Measurements from ENCODE around the gene GNL1.

GNL1 gene

GRCh38 chr6:30556906-30557682 is 805 bp upstream of the GNL1 start, which contains the start of gene PRR3:
Gene PRR3, plus strand, starts transcription at chr6:30557295. Its CDS starts 50 bp downstream, at chr6:30557345.
- H3K4me3 ChIP-seq (ENCODE audit: low read depth, low read length) = peak within 1 kb of the TSS; percentile 100
- peak; percentile 97 for DNase-seq (ENCODE audit: low read depth)
- TF ChIP-seq CTCF (IDR thresholded peaks at IDR 0.05; ENCODE audit: insufficient read depth, low read depth, low read length, missing control alignments) = no peak

GRCh38 chr6:30555816-30556065 is 548 bp downstream of the GNL1 start:
- DNase-seq (ENCODE audit: low read depth) = no peak
- TF ChIP-seq CTCF (IDR thresholded peaks at IDR 0.05; ENCODE audit: insufficient read depth, low read depth, low read length, missing control alignments) = no peak
- peak overlapping the region; percentile 100 for H3K4me3 ChIP-seq (ENCODE audit: low read depth, low read length)

- H3K4me3 ChIP-seq (ENCODE audit: low read depth, low read length) = peak overlapping the region; percentile 100
- DNase-seq (ENCODE audit: low read depth) = peak; percentile 22
- no peak for TF ChIP-seq CTCF (IDR thresholded peaks at IDR 0.05; ENCODE audit: insufficient read depth, low read depth, low read length, missing control alignments)
Observed at GRCh38 chr6:30554962-30555815, 1.1 kb downstream of the GNL1 start.

- no peak for DNase-seq (ENCODE audit: low read depth)
- no peak for TF ChIP-seq CTCF (IDR thresholded peaks at IDR 0.05; ENCODE audit: insufficient read depth, low read depth, low read length, missing control alignments)
- no peak overlapping the region for H3K4me3 ChIP-seq (ENCODE audit: low read depth, low read length)
Observed at GRCh38 chr6:30554404-30554803, 1.9 kb downstream of the GNL1 start.

- DNase-seq (ENCODE audit: low read depth) = no peak
- H3K4me3 ChIP-seq (ENCODE audit: low read depth, low read length) = no peak overlapping the region
- no peak for TF ChIP-seq CTCF (IDR thresholded peaks at IDR 0.05; ENCODE audit: insufficient read depth, low read depth, low read length, missing control alignments)
Observed at GRCh38 chr6:30548375-30548774, 7.9 kb downstream of the GNL1 start.

GRCh38 chr6:30547454-30547853 is 8.8 kb downstream of the GNL1 start:
- no peak for DNase-seq (ENCODE audit: low read depth)
- no peak overlapping the region for H3K4me3 ChIP-seq (ENCODE audit: low read depth, low read length)
- TF ChIP-seq CTCF (IDR thresholded peaks at IDR 0.05; ENCODE audit: insufficient read depth, low read depth, low read length, missing control alignments) = no peak

All from GM12865 (cell line).